GM13977 (cell line): ENCODE results near the gene TSPAN32.

ENCODE experiments used
- DNase-seq: peaks from one replicate; pipeline ENCODE4 v3.0.0; 2012; ENCODE audit warnings: low spot score
- CTCF ChIP-seq: IDR thresholded peaks from 2 replicates; pipeline ENCODE4 v1.5.1; 2012; ENCODE audit warnings: mild to moderate bottlenecking, control low read depth; ENCODE audit not compliant: insufficient read depth; ENCODE audit errors: extremely low read depth, missing control alignments
- in situ Hi-C: fragments of 300-500 bp; cut with MboI; formaldehyde crosslinking; loops from one replicate; pipeline ENCODE4 v1.12.0; 2022; ENCODE audit warnings: low sequenced_read_pairs, low pct_unique_long_range_greater_than_20kb, mixed read lengths, inconsistent platforms; ENCODE audit not compliant: unreplicated experiment

The TSPAN32 gene

GRCh38 chr11:2259897-2260451 is 41.8 kb upstream of the TSPAN32 start:
- in situ Hi-C loops: no loop called here
- TF ChIP-seq CTCF: no peak

GRCh38 chr11:2260491-2261364 is 41.1 kb upstream of the TSPAN32 start:
- no peak for DNase-seq
- in situ Hi-C loops: no loop called here
- no peak for TF ChIP-seq CTCF

More at GRCh38 chr11:2259897-2260451, 41.8 kb upstream of the TSPAN32 start:
- no peak for DNase-seq

GRCh38 chr11:2261436-2262230 is 40.2 kb upstream of the TSPAN32 start:
- in situ Hi-C loops: no loop called here
- DNase-seq: no peak
- TF ChIP-seq CTCF: no peak

GRCh38 chr11:2262301-2263070 is 39.3 kb upstream of the TSPAN32 start:
- no peak for TF ChIP-seq CTCF
- no peak for DNase-seq
- in situ Hi-C loops: no loop called here

- DNase-seq: no peak
- no peak for TF ChIP-seq CTCF
- in situ Hi-C loops: no loop called here
Observed at GRCh38 chr11:2263071-2263565, 38.7 kb upstream of the TSPAN32 start.
